GM19240 (cell line): ENCODE measurements around the gene AIFM3.
"Not testable (repeated sequence)": the region's sequence is repeated elsewhere in the genome, so short reads cannot be mapped to it uniquely, and the experiment has no call there.

Experiments used
- DNase-seq: peaks from one replicate; pipeline ENCODE4 v3.0.0; 2011; ENCODE audit warnings: low spot score; ENCODE audit not compliant: insufficient read length

The AIFM3 gene

DNA sequence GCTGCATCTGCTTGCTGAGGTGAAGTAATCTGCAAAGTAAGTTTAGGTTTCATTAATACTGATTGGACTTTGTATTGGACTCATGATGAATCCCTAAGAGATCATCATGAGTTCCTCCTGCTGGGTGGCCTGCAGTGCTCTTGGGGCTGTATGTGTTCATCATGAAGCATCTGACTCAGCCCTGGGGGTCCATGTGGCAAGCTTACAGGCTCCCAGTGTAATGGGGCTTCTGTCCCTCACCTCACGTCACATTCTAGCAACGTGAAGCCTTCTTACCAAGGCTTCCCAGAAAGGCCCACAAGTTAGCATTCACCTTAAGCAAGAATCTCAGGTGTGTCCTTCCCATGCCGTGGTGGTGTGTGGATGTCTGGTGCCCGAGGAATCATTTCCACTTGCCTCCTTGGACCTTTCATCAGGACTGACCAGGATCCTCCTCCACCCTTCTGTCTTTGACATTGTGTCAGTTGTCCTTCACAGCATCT is 26.1 kb upstream of the AIFM3 start:
- DNase-seq: no peak

DNA sequence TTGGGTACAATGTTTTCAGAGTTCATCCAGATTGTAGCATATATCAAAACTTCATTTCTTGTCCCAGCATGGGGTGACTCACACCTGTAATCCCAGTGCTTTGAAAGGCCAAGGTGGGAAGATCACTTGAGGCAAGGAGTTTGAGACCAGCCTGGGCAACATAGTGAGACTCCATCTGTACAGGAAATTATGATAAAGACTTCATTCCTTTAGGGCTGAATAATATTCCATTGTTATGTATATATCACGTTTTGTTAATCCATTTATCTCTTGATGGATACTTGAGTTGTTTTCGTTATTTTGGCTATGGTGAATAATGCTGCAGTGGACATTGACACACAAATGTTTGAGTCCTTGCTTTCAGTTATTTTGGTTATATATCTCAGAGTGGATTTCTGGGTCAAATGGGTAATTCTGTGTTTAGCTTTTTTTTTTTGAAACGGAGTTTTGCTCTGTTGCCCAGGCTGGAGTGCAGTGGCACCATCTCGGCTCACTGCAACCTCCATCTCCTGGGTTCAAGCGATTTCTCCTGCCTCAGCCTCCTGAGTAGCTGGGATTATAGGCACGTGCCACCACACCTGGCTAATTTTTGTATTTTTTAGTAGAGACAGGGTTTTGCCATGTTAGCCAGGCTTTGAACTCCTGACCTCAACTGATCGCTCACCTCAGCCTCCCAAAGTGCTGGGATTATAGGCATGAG is 24.7 kb upstream of the AIFM3 start:
- DNase-seq: not testable (repeated sequence)

DNA sequence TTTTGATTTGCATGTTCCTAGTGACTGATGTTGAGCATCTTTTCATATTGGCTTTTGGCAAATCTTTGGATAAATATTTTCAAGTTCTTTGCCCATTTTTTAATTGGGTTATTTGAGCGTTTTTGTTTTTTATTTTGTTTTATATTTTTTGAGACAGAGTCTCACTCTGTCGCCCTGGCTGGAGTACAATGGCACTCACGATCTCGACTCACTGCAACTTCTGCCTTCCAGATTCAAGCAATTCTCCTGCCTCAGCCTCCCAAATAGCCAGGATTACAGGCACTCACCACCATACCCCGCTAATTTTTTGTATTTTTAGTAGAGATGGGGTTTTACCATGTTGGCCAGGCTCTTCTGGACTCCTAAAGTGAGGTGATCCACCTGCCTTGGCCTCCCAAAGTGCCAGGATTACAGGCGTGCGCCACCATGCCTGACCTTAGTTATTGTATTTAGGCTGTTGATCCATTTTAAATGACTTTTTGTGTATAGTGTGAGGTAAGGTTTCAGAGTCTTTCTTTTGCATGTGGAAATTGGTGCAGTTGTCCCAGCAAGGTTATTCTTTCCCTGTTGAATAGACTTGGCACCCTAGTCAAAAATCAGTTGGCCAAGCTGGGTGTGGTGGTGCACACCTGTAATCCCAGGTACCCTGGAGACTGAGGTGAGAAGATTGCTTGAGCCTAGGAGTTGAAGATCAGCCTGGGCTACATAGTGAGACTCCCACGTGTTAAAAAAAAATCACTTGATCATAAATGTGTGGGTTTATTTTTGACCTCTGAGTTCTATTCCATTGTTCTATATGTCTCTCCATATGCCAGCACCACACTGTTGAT is 23.7 kb upstream of the AIFM3 start:
- DNase-seq: no peak

DNA sequence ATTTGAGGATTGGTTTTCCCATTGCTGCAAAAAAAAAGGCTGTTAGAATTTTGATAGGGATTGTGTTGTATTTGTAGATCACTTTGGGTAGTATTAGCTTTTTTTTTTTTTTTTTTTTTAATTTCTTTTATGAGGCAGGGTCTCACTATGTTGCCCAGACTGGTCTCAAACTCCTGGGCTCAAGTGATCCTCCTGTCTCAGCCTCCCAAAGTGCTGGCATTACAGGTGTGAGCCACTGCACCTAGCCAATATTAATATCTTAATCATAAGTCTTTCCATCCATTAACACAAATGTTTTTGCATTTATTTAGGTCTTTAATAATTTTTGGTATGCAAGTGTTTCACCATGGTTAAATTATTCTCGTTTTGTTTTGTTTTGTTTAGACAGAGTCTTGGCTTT is 23.0 kb upstream of the AIFM3 start:
- no peak for DNase-seq

DNA sequence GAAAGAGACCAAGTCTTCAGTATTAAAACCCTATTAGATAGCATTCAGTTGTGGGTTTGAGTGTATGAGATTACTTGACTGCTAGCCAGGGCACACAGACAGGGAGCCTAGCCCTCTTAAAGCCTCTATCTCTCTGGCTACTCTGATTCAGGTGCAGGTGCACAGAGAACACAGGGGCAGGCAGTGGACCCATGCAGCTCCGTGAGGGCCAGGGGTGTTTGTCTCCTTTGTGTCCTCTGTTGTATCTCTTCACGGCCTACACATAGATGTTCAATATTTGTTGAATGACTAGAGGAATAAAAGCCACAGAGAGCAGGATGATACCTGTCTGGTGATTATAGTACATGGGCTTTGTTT is 21.5 kb upstream of the AIFM3 start:
- DNase-seq: no peak

DNA sequence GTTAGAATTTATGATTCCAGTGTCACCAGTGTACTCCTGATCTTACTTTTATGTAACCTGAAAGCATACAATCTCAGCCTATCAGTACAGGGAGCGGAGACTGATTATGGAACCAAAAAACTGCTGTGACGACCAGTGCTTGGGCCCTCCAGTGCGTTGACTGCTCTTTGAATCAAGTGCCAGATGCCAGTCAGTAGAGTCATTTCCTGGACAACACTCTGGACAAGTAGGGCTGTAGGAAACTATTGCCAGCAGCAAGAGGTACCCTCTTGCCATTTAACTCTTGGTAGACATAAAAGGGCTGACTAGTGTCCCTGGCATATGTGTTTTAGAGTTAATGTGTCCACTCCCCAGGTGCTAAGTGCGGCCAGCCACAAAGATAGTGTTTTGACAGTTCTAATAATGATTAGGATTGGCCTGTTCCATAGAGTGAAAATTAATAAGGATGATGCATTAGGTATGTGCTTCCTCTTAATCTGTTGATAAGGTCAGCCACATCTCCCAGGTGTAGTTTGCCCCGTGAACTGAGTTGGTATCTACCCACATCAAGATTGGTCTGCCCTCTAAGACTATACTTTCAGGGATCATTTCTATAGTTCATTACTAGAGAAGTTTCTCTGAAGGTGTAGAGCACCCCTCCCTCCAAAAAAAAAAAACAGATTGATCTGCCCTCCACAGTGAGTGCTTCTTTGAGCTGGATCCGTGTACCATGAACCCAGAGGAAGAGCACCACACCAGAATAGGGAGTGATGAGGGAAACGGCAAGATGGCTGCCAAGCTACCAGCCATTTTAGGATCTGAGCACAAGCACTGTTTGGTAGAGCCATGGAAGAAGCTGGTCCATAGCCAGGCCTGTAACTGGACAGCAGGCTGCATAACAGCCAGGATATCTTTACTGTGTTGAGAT is 20.7 kb upstream of the AIFM3 start:
- DNase-seq: no peak

DNA sequence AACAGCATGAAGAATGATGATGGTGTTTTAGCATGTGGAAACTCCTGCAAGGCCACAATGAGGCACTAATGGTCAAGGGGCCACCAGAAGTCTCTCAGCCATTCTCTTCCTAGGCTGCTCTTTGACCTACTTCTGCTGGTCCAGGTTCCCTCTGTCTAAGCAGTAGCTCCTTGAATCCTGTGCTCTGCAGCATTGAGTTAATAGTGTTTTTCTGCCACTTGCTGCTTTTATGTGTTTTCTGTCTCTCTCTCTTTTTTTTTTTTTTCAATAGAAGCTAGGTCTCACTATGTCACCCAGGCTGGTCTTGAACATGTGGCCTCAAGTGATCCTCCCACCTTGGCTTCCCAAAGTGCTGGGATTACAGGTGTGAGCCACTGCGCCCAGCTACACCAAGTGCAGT is 20.1 kb upstream of the AIFM3 start:
- no peak for DNase-seq

DNA sequence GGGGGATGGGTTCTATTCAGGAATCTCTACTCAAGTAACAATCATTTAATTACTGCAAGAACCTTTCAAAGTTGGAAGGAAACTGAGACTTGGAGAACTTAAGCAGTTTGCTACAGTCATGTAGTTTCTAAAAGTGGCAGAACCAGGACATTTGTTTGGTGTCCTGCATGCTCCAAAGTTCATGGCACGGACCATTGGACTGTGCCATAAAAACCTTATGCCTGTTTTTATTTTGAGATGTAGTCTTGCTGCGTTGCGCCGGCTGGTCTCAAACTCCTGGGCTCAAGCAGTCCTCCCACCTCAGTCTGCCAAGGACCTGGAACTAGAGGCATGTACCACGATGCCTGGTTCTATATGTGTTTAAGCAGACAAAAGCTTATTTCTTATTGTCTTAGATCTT is 18.6 kb upstream of the AIFM3 start:
- DNase-seq: no peak

DNA sequence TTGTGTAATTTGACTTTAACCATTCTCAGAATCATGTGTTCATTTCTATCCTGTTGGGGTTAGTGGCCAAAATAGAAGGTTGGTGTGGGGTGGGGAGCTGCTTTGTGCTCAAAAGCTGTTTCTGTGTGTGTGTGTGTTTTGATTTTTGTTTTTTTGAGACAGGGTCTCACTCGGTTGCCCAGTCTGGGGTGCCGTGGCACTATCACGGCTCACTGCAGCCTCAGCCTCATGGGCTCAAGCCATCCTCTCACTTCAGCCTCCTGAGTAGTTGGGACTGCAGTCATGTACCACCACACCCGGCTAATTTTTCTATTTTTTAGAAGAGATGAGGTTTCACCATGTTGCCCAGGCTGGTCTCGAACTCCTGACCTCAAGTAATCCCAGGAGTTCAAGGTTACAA is 18.1 kb upstream of the AIFM3 start:
- no peak for DNase-seq

DNA sequence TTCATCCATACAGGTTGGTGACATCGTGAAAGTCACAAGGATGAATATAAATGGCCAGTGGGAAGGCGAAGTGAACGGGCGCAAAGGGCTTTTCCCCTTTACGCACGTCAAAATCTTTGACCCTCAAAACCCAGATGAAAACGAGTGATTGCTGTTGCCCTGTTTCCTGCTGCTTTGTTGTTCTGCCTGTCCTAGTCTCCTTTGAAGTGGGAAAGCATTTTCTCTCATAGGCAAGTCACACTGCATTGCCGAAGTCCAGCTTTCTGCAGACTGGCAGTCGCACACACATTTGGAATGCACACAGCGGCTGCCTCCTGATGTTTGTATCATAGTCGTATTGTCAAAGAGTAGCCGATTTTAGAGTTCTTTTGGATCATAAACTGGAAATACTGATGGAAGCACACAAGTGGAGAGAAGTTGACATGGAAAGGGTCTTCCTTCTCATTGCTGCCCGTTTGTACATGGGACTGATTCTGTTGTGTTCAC is 17.3 kb upstream of the AIFM3 start:
- DNase-seq: no peak

DNA sequence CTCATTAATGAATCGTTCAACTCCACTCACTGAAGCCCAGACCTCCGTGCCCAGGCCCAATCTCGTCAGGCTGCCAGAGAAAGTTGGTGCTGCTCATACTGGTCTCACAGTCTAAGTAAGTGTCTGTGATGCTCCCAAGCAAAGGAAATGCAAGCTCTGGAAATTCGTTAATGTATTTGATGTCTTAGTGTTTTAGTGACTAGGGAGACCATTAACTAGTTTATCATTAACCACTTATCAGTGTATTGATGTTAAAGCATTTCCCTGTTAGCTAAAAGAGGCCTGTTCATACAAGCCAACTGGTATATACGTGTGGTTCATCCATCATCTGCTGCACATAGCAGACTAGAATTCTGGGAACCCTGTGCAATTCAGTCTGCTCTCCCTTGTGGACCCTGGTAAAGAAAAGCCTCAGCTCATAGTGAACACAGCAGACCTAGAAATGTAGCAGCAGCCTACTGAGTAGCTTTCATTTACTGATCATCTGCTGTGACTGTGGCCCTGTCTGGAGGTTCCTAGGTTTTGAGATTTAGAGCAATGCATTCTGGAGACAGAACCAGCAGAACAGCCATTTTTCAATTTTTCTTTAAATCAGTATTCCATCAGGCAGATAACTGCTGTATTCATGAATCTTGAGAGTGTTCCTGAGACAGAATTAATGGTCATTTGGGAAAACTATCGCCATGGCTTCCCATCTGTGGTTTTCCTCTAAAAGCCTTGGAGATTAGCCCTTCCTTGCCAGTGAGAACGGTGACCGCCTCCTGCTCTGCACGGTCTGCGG is 15.7 kb upstream of the AIFM3 start:
- DNase-seq: no peak

DNA sequence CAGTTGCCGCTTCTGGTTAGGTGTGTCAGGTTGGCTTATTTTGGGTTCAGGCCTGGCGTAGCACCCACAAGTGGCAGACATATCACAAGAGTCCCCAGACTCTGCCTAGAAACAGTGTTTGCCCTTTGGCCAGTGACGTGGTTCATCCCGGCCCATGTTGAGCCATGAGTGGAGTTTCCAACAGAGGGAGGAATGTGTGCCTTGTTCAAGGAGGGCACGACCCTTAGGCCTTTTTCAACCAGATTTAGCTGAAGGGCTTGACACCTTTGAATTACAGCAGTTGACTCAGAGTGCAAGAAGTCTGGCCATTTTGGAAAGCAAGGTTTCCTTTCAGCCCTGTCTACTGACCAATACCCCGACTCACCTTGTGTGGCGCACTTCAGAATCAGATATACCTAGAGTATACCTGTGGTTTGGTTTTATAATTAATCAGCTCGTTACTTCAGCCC is 15.1 kb upstream of the AIFM3 start:
- no peak for DNase-seq

DNA sequence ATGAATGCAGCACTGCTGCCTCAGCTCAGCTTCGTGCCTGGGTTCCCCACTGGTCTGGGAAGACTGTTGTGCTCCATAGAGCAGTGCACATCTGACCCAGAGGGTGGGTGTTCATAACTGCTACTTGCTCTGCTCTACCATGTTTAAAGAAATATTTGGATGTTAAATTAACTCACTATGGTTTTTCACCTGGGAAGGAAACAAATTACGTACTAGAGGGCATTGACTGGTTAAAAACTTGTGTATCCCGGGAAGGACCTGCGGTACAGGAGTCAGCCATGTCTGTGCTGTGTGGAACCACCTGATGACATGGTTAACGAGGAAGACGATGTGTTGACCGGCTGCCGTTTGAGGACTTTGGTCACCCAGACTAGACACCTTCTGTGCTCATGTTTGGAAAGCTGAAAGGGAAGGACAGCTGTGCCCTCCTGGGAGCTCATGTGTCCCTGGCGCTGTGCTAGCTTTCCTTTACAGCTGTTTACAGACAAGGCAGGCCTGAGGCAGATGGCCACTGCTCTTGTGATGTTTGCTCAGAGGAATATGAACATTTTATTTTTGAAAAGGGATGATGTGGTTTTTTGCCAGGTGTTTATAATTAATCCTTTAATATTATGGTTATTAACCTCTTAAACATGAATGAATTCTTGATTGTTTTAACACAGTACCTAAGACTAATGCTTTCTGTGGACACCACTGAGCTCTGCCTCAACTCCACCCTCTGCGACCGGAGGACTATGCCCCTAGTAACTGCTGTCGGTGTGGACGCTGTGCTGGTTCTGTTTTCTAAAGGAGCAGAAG is 14.3 kb upstream of the AIFM3 start:
- DNase-seq: no peak

DNA sequence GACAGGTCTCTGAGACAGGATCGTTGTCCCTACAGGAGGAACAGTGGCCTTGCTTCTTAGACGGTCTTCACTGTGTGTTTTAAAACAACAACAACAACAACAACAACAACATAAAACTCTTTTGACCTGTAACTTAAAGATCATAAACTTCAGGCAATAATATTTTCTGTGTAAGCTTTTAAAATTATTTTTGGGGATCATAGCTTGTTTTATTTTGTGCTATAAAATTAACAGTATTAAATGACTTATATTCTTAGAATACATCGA is 13.8 kb upstream of the AIFM3 start:
- no peak for DNase-seq

DNA sequence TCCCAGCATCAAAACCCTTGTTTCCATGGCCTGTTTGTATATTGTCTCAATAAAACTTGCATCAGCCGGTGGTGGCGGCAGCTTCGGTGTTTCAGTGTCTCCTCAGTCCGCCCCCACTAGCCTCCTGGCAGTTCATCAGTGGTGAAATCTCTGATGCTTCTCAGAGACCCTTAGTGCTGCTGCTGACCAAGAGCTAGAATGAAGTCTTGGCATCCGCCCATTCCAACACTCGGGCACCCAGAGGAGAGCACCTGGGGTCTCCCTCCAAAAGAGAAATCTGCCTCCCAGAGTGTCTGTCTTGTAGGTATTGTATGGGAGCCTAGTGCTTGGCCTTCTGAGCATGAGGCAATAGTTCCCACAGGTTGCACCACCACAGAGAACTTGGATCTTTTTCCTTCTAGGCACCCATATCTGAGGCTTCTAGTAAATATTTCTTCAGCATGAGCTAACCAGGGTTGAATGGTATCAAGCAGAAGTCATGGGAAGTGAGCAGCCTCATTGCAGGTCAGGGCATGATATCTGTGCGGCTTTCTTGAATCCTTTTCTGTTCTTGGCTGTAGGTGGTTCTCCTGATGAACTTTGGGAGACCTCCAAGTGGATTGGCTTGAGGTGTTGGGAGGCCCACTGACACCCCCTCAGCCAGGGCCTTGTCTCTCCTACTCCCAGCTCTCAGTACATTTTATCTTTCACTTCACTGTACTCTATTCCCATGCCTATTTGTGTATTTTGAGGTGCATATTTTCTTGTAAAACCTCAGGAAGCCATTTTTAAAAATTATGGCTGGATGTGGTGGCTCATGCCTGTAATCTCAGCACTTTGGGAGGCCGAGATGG is 13.2 kb upstream of the AIFM3 start:
- no peak for DNase-seq

DNA sequence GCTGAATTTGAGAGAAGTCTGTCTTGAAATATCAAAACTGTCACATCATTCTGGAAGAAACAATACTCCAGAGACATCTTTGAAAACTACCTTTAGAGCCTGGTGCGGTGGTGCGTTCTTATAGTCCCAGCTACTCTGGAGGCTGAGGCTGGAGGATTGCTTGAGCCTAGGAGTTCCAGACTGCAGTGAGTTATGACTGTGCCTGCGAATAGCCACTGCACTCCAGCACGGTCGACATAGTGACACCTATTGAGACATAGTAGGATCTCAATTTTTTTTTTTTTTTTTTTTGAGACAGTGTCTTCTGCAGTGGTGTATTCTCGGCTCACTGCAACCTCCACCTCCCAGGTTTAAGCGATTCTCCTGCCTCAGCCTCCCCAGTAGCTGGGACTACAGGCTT is 11.5 kb upstream of the AIFM3 start:
- no peak for DNase-seq

DNA sequence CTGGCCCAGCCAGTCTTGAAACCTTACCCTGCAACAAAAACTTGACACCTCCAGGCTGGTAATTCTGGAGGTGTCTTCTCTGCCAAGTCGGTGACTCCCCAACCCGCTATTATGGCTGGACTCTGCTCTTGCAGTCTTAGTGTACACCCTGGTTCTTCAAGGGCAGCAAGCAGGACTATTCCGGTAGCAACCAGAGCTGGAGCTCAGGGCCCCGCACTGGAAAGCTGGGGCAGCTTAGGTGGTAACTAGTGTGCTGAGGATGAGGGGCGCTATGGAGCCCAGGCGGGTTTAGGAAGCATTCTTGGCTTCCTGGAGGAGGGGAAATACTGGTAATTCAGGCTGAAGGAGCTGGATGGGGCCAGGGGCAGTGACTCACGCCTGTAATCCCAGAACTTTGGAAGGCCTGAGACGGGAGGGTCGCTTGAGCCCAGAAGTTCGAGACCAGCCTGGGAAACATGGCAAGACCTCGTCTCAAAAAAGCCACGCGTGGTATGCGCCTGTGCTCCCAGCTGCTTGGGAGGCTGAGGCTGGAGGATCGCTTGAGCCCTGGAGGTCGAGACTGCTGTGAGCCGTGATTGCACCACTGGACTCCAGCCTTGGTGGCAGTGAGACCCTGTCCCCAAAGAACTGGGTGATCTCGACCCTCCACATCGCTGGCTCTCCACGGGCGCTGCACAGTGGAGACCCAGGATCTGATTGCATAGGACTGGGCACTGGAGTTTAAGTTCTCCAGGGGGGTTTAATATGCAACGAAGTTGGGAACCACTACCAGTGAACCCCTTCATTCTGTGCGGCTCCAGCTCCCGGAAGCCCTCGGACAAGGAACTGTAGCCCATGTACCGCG is 10.6 kb upstream of the AIFM3 start:
- DNase-seq: no peak

DNA sequence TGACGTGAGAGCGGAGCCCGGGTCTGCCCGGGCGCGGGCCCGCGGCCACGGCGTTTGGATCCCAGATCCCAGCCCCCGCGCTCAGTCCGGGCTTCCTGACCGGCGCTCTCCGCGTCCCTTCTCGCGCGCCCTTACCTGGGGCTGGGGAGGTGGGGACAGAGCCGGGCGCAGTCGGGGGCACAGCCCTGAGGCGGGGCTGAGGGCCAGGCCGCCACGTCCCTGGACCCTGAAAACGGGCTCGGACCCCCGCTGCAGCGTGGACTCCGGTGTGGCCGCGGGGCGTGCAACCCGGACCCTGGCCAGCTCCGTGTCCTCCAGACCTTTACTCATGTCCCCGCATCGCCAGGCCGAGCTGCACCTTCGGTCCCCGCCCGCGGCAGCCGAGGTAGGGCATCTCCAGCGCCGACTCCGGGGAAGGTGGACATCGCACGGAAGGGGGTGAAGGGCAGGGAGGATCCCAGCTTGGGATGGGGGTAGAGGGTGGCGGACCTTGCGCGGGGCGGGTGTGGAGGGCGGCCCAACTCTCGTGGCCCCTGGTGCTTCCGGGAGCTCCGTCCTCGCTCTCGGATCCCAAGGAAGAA is 9.9 kb upstream of the AIFM3 start:
- no peak for DNase-seq
